Brain microvascular endothelial cell (primary cell): ENCODE data around the gene ZNF416.

Experiments used
- DNase-seq: peaks from one replicate; pipeline ENCODE4 v3.0.0-alpha.2; 2020
- H3K27ac ChIP-seq: fragments of 250-450 bp; sonication (Bioruptor Pico); 2 replicates; pipeline ENCODE4 v1.5.1; 2020; ENCODE audit warnings: mild to moderate bottlenecking, moderate library complexity
- H3K27me3 ChIP-seq: fragments of 250-450 bp; sonication (Bioruptor Pico); replicated peaks from 2 replicates; pipeline ENCODE4 v1.5.1; 2020; ENCODE audit warnings: mild to moderate bottlenecking
- H3K36me3 ChIP-seq: fragments of 250-450 bp; sonication (Bioruptor Pico); replicated peaks from 2 replicates; pipeline ENCODE4 v1.5.1; 2020; ENCODE audit warnings: mild to moderate bottlenecking
- H3K4me3 ChIP-seq: 2 replicates; pipeline ENCODE4 v1.5.1; 2011; ENCODE audit warnings: low read depth, mild to moderate bottlenecking, control low read depth, low read length, moderate library complexity
- CTCF ChIP-seq: IDR thresholded peaks from 2 replicates; pipeline ENCODE4 v1.5.1; 2011; ENCODE audit warnings: low read depth, mild to moderate bottlenecking, moderate library complexity, low read length, control low read depth, inconsistent platforms; ENCODE audit errors: missing control alignments
- in situ Hi-C: cut with HindIII; loops from 2 replicates; pipeline ENCODE4 v1.10.0; 2017; ENCODE audit warnings: low sequenced_read_pairs, low pct_ligation_motif_present

Gene ZNF416

DNA sequence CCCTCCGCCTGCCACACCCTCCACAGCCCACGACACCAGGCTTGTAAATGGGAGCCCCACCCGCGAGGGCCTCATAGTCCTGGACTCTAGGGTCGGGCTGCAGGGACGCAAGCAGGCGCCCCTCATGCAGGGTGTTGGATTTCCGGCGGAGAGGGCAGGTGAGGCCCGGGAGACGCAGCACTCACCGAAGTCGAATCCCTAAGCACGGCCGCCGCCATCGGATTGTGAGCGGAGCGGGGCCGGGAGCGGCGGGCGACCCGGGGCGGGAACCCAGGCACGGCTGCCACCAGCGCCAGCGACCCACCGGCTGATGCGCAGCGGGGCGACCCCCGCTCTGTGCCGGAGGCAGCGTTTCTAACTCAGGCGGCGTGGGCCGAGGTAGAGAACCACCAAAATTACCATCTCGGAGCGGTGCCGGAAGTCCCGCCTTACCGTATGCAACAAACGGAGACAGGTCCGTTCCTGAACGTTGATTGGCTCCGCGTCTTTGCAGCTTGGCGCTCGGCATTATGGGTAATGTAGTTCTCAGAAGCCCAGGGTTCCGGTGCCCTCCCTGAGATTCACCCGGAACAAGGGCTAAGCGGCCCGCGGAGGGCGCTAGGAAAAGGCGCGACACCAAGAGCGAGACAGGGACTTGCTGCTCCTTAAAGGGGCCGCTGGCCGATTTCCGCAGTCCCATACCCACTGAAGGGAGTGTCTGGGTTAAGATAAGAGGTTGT, at the start of gene ZNF416:
Gene ZNF416, minus strand, starts transcription at position 425 of the 719 bp plus-strand sequence. Its CDS starts 207 bp downstream, at position 218.
- Histone ChIP-seq H3K27ac (peak within 1 kb of the TSS; percentile 39), H3K4me3 (peak within 1 kb of the TSS; percentile 82), H3K27me3 (no peaks in the 10 kb centered on the region), H3K36me3 (peaks cover 32% of the 10 kb centered on the region)
- in situ Hi-C loops, result no loop called here
- DNase-seq, result peak; percentile 99
- peak; percentile 33 for TF ChIP-seq CTCF

- TF ChIP-seq CTCF, result no peak
- H3K27ac ChIP-seq, result no peak overlapping the region
- peaks cover 48% of the 10 kb centered on the region for H3K36me3 ChIP-seq
- no peaks in the 10 kb centered on the region for H3K27me3 ChIP-seq
- DNase-seq, result no peak
- H3K4me3 ChIP-seq, result no peak overlapping the region
- in situ Hi-C loops, result no loop called here
Observed at GRCh38 chr19:57623091-57623490, 44.4 kb upstream of the ZNF416 start.

GRCh38 chr19:57620673-57621348, 42.1 kb upstream of the ZNF416 start:
- H3K36me3 ChIP-seq, result peaks cover 67% of the 10 kb centered on the region
- no peak overlapping the region for H3K27ac ChIP-seq
- DNase-seq, result no peak
- no peak for TF ChIP-seq CTCF
- no peaks in the 10 kb centered on the region for H3K27me3 ChIP-seq
- H3K4me3 ChIP-seq, result no peak overlapping the region
- in situ Hi-C loops, result no loop called here

DNA sequence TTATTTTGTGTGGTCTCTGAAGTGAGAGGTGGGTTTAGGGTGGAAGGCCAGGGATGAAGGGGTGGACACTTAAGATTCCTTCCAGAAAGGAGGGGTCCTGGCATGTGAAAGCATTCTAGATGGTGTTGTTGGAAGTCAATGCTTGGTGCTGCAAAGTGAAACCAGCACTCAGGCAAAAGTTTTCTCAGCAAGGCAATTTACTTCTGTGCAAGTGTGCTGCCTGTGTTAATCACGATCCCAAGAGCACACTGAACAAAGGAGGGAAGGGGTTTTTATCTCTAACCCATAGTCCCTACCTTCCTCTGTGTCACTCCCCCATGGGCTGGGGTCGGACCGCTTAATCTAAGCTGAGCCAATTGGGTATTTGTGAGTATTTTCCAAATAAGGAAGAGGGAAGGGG, 36.6 kb upstream of the ZNF416 start:
- TF ChIP-seq CTCF, result no peak
- no peaks in the 10 kb centered on the region for H3K27me3 ChIP-seq
- no peak for DNase-seq
- in situ Hi-C loops, result no loop called here
- peak overlapping the region; percentile 97 for H3K4me3 ChIP-seq
- no peak overlapping the region for H3K27ac ChIP-seq
- H3K36me3 ChIP-seq, result peaks cover 39% of the 10 kb centered on the region

GRCh38 chr19:57613941-57614743, 35.4 kb upstream of the ZNF416 start, which contains the start of gene ZNF134:
ZNF134 (plus strand) TSS chr19:57614242; CDS start chr19:57619469, 5,227 bp downstream.
- Histone ChIP-seq H3K4me3 (peak within 1 kb of the TSS; percentile 97), H3K27me3 (no peaks in the 10 kb centered on the region), H3K27ac (peak within 1 kb of the TSS; percentile 39), H3K36me3 (peaks cover 27% of the 10 kb centered on the region)
- TF ChIP-seq CTCF, result peak; percentile 39
- in situ Hi-C loops, result no loop called here
- peak; percentile 82 for DNase-seq
